PFSK-1 (cell line): ENCODE results near the gene TRPM6.

ENCODE experiments used
- FOXP2 ChIP-seq: optimal IDR thresholded peaks from 2 replicates; pipeline ENCODE3; 2011; ENCODE audit warnings: borderline replicate concordance, control low read depth, inconsistent platforms; ENCODE audit not compliant: insufficient read depth; ENCODE audit errors: extremely low read length, extremely low read depth
- POLR2AphosphoS5 ChIP-seq: IDR thresholded peaks from 2 replicates; pipeline ENCODE4 v1.6.1; 2012; ENCODE audit warnings: low read depth, mild to moderate bottlenecking, control low read depth, low read length, moderate library complexity
- REST ChIP-seq, 2 experiments: IDR thresholded peaks; 2 replicates each; pipeline versions ENCODE4 v1.6.1 to v1.8.0; 2011 to 2012; ENCODE audit warnings: low read depth in 2 of 2, low read length in 2 of 2, control low read depth in 1 of 2, inconsistent platforms in 1 of 2, mild to moderate bottlenecking in 1 of 2, moderate library complexity in 1 of 2; ENCODE audit not compliant: insufficient read depth in 1 of 2
- SIN3A ChIP-seq: IDR thresholded peaks from 2 replicates; pipeline ENCODE4 v1.6.1; 2012; ENCODE audit warnings: mild to moderate bottlenecking, low read length, moderate library complexity, borderline replicate concordance; ENCODE audit not compliant: insufficient read depth
- TAF1 ChIP-seq: IDR thresholded peaks from 2 replicates; pipeline ENCODE4 v1.6.1; 2012; ENCODE audit warnings: low read length, control low read depth, borderline replicate concordance; ENCODE audit not compliant: insufficient read depth

TRPM6 gene

GRCh38 chr9:74861773-74862474 is 25.8 kb downstream of the TRPM6 start:
- TF ChIP-seq SIN3A: no peak
- no peak for TF ChIP-seq REST (IDR thresholded peaks at IDR 0.05; ENCODE audit: insufficient read depth in 1 of 2, low read depth in 2 of 2, low read length in 2 of 2)
- no peak for TF ChIP-seq POLR2AphosphoS5
- TF ChIP-seq TAF1: no peak
- TF ChIP-seq FOXP2: no peak

GRCh38 chr9:74861071-74861470 is 26.6 kb downstream of the TRPM6 start:
- TF ChIP-seq SIN3A (no peak), TAF1 (no peak), FOXP2 (no peak), REST (IDR thresholded peaks at IDR 0.05; ENCODE audit: insufficient read depth in 1 of 2, low read depth in 2 of 2, low read length in 2 of 2) (no peak), POLR2AphosphoS5 (no peak)

- no peak for TF ChIP-seq POLR2AphosphoS5
- no peak for TF ChIP-seq FOXP2
- no peak for TF ChIP-seq SIN3A
- TF ChIP-seq TAF1: no peak
- TF ChIP-seq REST (IDR thresholded peaks at IDR 0.05; ENCODE audit: insufficient read depth in 1 of 2, low read depth in 2 of 2, low read length in 2 of 2): no peak
Observed at GRCh38 chr9:74859786-74860185, 27.9 kb downstream of the TRPM6 start.

- TF ChIP-seq SIN3A: no peak
- TF ChIP-seq FOXP2: no peak
- TF ChIP-seq TAF1: no peak
- TF ChIP-seq POLR2AphosphoS5: no peak
- TF ChIP-seq REST (IDR thresholded peaks at IDR 0.05; ENCODE audit: insufficient read depth in 1 of 2, low read depth in 2 of 2, low read length in 2 of 2): no peak
Observed at GRCh38 chr9:74858751-74859414, 28.8 kb downstream of the TRPM6 start.
